Aortic smooth muscle cell (primary cell): ENCODE data around the gene PARD3B. TPM values are rescaled to one million over a fixed set of nuclear protein-coding genes. Genes with fewer than 3 reads are reported as not detected.

ENCODE experiments used
- total RNA-seq: library from RNA; depleted of rRNA; stranded (reverse); fragments of >200 nt; gene quantifications from 2 replicates; pipeline ENCODE4 v1.2.3, GENCODE V29; 2014

The PARD3B gene, protein sequence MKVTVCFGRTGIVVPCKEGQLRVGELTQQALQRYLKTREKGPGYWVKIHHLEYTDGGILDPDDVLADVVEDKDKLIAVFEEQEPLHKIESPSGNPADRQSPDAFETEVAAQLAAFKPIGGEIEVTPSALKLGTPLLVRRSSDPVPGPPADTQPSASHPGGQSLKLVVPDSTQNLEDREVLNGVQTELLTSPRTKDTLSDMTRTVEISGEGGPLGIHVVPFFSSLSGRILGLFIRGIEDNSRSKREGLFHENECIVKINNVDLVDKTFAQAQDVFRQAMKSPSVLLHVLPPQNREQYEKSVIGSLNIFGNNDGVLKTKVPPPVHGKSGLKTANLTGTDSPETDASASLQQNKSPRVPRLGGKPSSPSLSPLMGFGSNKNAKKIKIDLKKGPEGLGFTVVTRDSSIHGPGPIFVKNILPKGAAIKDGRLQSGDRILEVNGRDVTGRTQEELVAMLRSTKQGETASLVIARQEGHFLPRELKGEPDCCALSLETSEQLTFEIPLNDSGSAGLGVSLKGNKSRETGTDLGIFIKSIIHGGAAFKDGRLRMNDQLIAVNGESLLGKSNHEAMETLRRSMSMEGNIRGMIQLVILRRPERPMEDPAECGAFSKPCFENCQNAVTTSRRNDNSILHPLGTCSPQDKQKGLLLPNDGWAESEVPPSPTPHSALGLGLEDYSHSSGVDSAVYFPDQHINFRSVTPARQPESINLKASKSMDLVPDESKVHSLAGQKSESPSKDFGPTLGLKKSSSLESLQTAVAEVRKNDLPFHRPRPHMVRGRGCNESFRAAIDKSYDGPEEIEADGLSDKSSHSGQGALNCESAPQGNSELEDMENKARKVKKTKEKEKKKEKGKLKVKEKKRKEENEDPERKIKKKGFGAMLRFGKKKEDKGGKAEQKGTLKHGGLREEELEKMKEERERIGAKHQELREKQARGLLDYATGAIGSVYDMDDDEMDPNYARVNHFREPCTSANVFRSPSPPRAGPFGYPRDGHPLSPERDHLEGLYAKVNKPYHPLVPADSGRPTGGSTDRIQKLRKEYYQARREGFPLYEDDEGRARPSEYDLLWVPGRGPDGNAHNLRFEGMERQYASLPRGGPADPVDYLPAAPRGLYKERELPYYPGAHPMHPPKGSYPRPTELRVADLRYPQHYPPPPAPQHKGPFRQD (N-terminal part only)
- 6.2 and 9.6 TPM in 2 replicates for total RNA-seq

DNA sequence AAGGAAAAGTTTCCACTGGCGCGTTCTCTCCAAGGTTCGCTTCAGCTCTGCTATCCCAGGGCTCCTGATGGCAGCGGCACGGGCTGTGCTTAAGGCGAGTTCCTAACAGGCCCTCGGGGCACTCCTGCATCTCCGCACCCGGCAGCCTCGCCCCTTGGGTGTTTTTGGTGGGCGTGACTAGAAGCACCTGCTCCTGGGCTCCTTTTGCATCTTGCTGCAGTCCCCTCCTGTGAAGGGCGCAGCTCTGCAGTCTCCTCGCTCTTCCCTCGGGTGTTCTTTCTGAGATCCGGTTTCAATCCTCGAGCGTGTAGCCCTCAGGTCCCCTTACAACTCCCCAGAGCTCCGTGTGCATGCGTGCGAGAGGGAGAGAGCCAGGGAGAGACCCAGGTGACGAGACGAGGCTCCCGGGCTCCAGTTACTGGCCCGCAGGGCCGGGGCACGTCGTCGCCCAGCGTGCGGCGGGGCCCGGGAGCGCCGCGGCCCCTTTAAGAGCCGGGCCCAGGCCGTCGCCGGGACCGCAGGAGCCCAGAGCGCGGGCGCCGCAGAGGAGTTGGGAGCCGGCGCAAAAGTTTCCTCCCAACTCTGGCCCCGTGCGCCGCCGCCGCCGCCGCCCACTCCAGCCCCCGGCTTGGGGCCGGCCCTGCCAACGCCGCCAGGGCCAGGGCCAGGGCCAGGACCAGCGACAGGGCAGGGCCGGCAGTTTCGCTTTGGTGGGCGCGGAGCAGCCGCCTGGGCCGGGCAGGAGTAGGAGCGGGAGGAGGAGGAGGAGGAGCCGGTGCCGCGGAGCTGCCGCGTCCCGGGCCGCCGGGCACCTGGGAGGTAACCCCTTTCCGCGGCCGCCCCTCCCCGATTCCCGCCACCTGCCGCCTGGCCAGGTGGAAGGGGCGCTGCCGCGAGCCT lies at the start of gene PARD3B:
Gene PARD3B, plus strand, starts transcription at position 515 of the 900 bp plus-strand sequence. CDS start 525 bp downstream, outside the sequence.

